Fibroblast of the aortic adventitia (primary cell): ENCODE data around the gene ABTB2. TPM values are rescaled to one million over a fixed set of nuclear protein-coding genes. Genes with fewer than 3 reads are reported as not detected.

Experiments
- DNase-seq: peaks from one replicate; pipeline ENCODE4 v3.0.0-alpha.2; 2010; ENCODE audit warnings: low read depth
- H3K4me3 ChIP-seq: 2 replicates; pipeline ENCODE4 v1.5.1; 2011; ENCODE audit warnings: low read depth, mild to moderate bottlenecking, control low read depth, low read length, moderate library complexity
- CTCF ChIP-seq: IDR thresholded peaks from 2 replicates; pipeline ENCODE4 v1.5.1; 2011; ENCODE audit warnings: mild to moderate bottlenecking, low read length, control low read depth, inconsistent platforms; ENCODE audit not compliant: insufficient read depth
- total RNA-seq: library from RNA; depleted of rRNA; stranded (reverse); fragments of >200 nt; gene quantifications from 2 replicates; pipeline ENCODE4 v1.2.3, GENCODE V29; 2012; ENCODE audit warnings: low replicate concordance

The ABTB2 gene
- total RNA-seq, 1 donor = 1.7 TPM

- DNase-seq = peak; percentile 73
- H3K4me3 ChIP-seq = no peak overlapping the region
- TF ChIP-seq CTCF = no peak
Observed at GRCh38 chr11:34344768-34345539, 12.9 kb downstream of the ABTB2 start.

- no peak for TF ChIP-seq CTCF
- DNase-seq = no peak
- no peak overlapping the region for H3K4me3 ChIP-seq
Observed at GRCh38 chr11:34344410-34344767, 13.4 kb downstream of the ABTB2 start.

- H3K4me3 ChIP-seq = no peak overlapping the region
- no peak for TF ChIP-seq CTCF
- DNase-seq = no peak
Observed at GRCh38 chr11:34343686-34344085, 14.1 kb downstream of the ABTB2 start.

- H3K4me3 ChIP-seq = no peak overlapping the region
- peak; percentile 75 for DNase-seq
- no peak for TF ChIP-seq CTCF
Observed at GRCh38 chr11:34343153-34343552, 14.7 kb downstream of the ABTB2 start.

- TF ChIP-seq CTCF = peak; percentile 11
- peak; percentile 73 for DNase-seq
- H3K4me3 ChIP-seq = no peak overlapping the region
Observed at GRCh38 chr11:34341931-34342533, 15.8 kb downstream of the ABTB2 start.

GRCh38 chr11:34341096-34341495, 16.7 kb downstream of the ABTB2 start:
- DNase-seq = no peak
- TF ChIP-seq CTCF = no peak
- H3K4me3 ChIP-seq = no peak overlapping the region

- DNase-seq = no peak
- H3K4me3 ChIP-seq = no peak overlapping the region
- no peak for TF ChIP-seq CTCF
Observed at GRCh38 chr11:34340653-34341052, 17.2 kb downstream of the ABTB2 start.
